ENCODE data around the gene CCR7. TPM values are rescaled to one million over a fixed set of nuclear protein-coding genes. Genes with fewer than 3 reads are reported as not detected.

The CCR7 gene
- total and polyA plus RNA-seq, 2 of the 13 experiments (the other 11 are each of a cell fraction or from before 2014, with no cell fraction given), result 0.04 to 0.53 TPM

- TF ChIP-seq, protein P1, sequence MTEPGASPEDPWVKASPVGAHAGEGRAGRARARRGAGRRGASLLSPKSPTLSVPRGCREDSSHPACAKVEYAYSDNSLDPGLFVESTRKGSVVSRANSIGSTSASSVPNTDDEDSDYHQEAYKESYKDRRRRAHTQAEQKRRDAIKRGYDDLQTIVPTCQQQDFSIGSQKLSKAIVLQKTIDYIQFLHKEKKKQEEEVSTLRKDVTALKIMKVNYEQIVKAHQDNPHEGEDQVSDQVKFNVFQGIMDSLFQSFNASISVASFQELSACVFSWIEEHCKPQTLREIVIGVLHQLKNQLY (CRISPR knock-in tag; IDR thresholded peaks at IDR 0.05), result peak; percentile 92
- TF ChIP-seq ZNF780A (CRISPR knock-in tag; IDR thresholded peaks at IDR 0.05) (peak; percentile 73; the same call in 1 of the 2 replicates), HNF1B (CRISPR knock-in tag; IDR thresholded peaks at IDR 0.05) (0 out of 2 replicates have a peak, but pooled peaks have one; percentile 48), ZNF704 (CRISPR knock-in tag; IDR thresholded peaks at IDR 0.05; ENCODE audit: borderline replicate concordance) (peak; percentile 76; the same call in 1 of the 2 replicates), ZBTB8A (CRISPR knock-in tag; IDR thresholded peaks at IDR 0.05; ENCODE audit: borderline replicate concordance, low read depth) (no peak), MAF1 (CRISPR knock-in tag; IDR thresholded peaks at IDR 0.05; ENCODE audit: borderline replicate concordance) (no peak; the same call in 1 of the 2 replicates), SMAD1 (CRISPR knock-in tag; IDR thresholded peaks at IDR 0.05; ENCODE audit: borderline replicate concordance, low read depth) (no peak), ZSCAN31 (CRISPR knock-in tag; IDR thresholded peaks at IDR 0.05; ENCODE audit: low read depth) (no peak; the same call in none of the 2 replicates), TRIM22 (IDR thresholded peaks at IDR 0.05) (no peak), KLF11 (CRISPR knock-in tag; IDR thresholded peaks at IDR 0.05) (peak; percentile 63; the same call in 1 of the 2 replicates), HDAC1 (CRISPR knock-in tag; IDR thresholded peaks at IDR 0.05) (peak; percentile 94), ZNF556 (CRISPR knock-in tag; IDR thresholded peaks at IDR 0.05; ENCODE audit: borderline replicate concordance) (peak; percentile 48; the same call in 1 of the 2 replicates), ZNF646 (CRISPR knock-in tag; IDR thresholded peaks at IDR 0.05) (peak; percentile 90)
These were observed 14.0 kb downstream of the CCR7 start (continued) for GRCh38 chr17:40551091-40551878.
